Measurements from ENCODE around the gene KIF1B.

KIF1B gene

GRCh38 chr1:10283318-10283984 is 73.1 kb downstream of the KIF1B start:
- no peak for DNase-seq (ENCODE audit: low spot score)

GRCh38 chr1:10286244-10286643 is 75.9 kb downstream of the KIF1B start:
- no peak for DNase-seq (ENCODE audit: low spot score)

GRCh38 chr1:10287023-10287645 is 76.8 kb downstream of the KIF1B start:
- no peak for DNase-seq (ENCODE audit: low spot score)

- no peak for DNase-seq (ENCODE audit: low spot score)
Observed at GRCh38 chr1:10288029-10288615, 77.8 kb downstream of the KIF1B start.

GRCh38 chr1:10291705-10292104 is 81.3 kb downstream of the KIF1B start:
- DNase-seq (ENCODE audit: low spot score): no peak

- DNase-seq (ENCODE audit: low spot score): no peak
Observed at GRCh38 chr1:10292188-10292587, 81.8 kb downstream of the KIF1B start.

GRCh38 chr1:10295481-10296085 is 85.2 kb downstream of the KIF1B start:
- DNase-seq (ENCODE audit: low spot score): no peak

- no peak for DNase-seq (ENCODE audit: low spot score)
Observed at GRCh38 chr1:10299151-10299550, 88.8 kb downstream of the KIF1B start.

GRCh38 chr1:10302416-10302815 is 92.0 kb downstream of the KIF1B start:
- DNase-seq (ENCODE audit: low spot score): no peak

GRCh38 chr1:10304295-10304694 is 93.9 kb downstream of the KIF1B start:
- no peak for DNase-seq (ENCODE audit: low spot score)

- DNase-seq (ENCODE audit: low spot score): no peak
Observed at GRCh38 chr1:10306435-10306834, 96.1 kb downstream of the KIF1B start.

- peak; percentile 49 for DNase-seq (ENCODE audit: low spot score)
Observed at GRCh38 chr1:10308001-10308400, 97.6 kb downstream of the KIF1B start.

GRCh38 chr1:10309243-10310011 is 99.1 kb downstream of the KIF1B start:
- no peak for DNase-seq (ENCODE audit: low spot score)

- no peak for DNase-seq (ENCODE audit: low spot score)
Observed at GRCh38 chr1:10316752-10317151, 106.4 kb downstream of the KIF1B start.

GRCh38 chr1:10319750-10320149 is 109.4 kb downstream of the KIF1B start:
- no peak for DNase-seq (ENCODE audit: low spot score)

GRCh38 chr1:10320336-10320735 is 110.0 kb downstream of the KIF1B start:
- DNase-seq (ENCODE audit: low spot score): no peak

GRCh38 chr1:10322821-10323220 is 112.5 kb downstream of the KIF1B start:
- no peak for DNase-seq (ENCODE audit: low spot score)

- DNase-seq (ENCODE audit: low spot score): peak; percentile 22
Observed at GRCh38 chr1:10324627-10325026, 114.3 kb downstream of the KIF1B start.

GRCh38 chr1:10325521-10325920 is 115.2 kb downstream of the KIF1B start:
- no peak for DNase-seq (ENCODE audit: low spot score)

GRCh38 chr1:10326251-10326650 is 115.9 kb downstream of the KIF1B start:
- DNase-seq (ENCODE audit: low spot score): no peak

- no peak for DNase-seq (ENCODE audit: low spot score)
Observed at GRCh38 chr1:10328180-10328963, 118.0 kb downstream of the KIF1B start.

GRCh38 chr1:10337436-10337835 is 127.1 kb downstream of the KIF1B start:
- DNase-seq (ENCODE audit: low spot score): no peak
